Measurements from ENCODE around the gene CTR9. TPM values are rescaled to one million over a fixed set of nuclear protein-coding genes. Genes with fewer than 3 reads are reported as not detected.
A peak's percentile ranks its signal among the peaks of the same experiment; 100 is the strongest.
"Not testable (repeated sequence)": the region's sequence is repeated elsewhere in the genome, so short reads cannot be mapped to it uniquely, and the experiment has no call there.

Gene CTR9
- total RNA-seq, 2 donors from 2014 or later = 25.1 to 25.4 TPM

- intact Hi-C loops (cut with DNase I) = loop anchor here in 1 of 2 donors (5.0 kb wide), 2 partner anchors 50 to 125 kb away; partner anchors contain the start of gene ZBED5
Measured at GRCh38 chr11:10807493-10808234, 56.6 kb downstream of the CTR9 start.

GRCh38 chr11:10808235-10808552 lies 57.1 kb downstream of the CTR9 start:
- no peak for DNase-seq (ENCODE audit: low spot score)
- intact Hi-C loops (cut with DNase I) = loop anchor here in 1 of 2 donors (5.0 kb wide), 2 partner anchors 49 to 124 kb away; partner anchors contain the start of gene ZBED5

More at GRCh38 chr11:10807493-10808234, 56.6 kb downstream of the CTR9 start:
- DNase-seq (ENCODE audit: low spot score) = peak; percentile 92

DNA sequence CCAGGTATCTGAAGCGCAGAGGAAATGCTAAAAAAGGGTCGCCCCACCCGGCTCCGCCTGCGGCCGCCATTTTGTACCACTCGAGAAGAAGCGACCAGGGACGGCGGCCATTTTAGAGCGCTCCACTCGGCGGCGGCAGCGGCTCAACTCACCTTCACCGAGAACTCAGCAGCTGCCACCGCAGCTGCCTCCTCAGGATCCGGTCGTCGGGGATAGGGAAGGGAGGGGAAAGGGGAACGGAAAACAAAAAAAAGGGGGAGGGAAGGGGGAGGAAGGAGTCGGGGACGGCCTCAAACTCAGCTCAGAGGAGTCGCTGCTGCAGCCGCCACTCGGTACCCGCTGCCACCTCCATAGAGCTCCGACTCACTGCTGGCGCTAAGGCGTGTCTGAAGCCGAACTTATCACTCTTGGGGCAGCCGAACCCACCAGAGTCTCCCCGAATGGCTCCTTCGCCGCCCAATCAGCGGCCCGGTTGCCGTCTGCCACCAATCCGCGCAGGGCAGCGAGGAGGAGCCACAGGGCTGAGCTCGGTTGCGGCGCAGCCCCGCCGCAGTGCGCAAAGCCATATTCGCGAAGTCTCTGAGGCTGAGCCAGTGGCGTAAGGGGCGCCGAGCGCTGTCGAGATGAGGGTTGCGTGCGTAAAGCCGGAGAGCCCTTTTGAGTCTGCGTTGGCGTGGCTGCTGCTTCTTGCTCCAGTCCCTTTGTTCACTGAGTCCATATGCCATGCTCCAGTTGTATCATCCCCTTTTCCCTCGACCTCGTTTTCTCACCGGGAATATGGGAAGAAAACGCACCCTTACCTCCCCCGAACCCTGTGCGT lies 57.7 kb downstream of the CTR9 start, which contains the start of gene EIF4G2:
TSS of gene EIF4G2 (minus strand) at position 374 of the 820 bp plus-strand sequence.
- intact Hi-C loops (cut with DNase I) = loop anchor here in 1 of 2 donors (5.0 kb wide), 2 partner anchors 49 to 124 kb away; partner anchors contain the start of gene ZBED5
- peak; percentile 99 for DNase-seq (ENCODE audit: low spot score)

GRCh38 chr11:10809373-10810160 lies 58.5 kb downstream of the CTR9 start:
- intact Hi-C loops (cut with DNase I) = loop anchor here in 1 of 2 donors (5.0 kb wide), 2 partner anchors 48 to 123 kb away; partner anchors contain the start of gene ZBED5
- no peak for DNase-seq (ENCODE audit: low spot score)

- intact Hi-C loops (cut with DNase I) = no loop called here
- no peak for DNase-seq (ENCODE audit: low spot score)
Measured at GRCh38 chr11:10813945-10814344, 62.9 kb downstream of the CTR9 start.

GRCh38 chr11:10818594-10818993 lies 67.5 kb downstream of the CTR9 start:
- intact Hi-C loops (cut with DNase I) = no loop called here
- no peak for DNase-seq (ENCODE audit: low spot score)

GRCh38 chr11:10822491-10822890 lies 71.4 kb downstream of the CTR9 start:
- intact Hi-C loops (cut with DNase I); DNase-seq (ENCODE audit: low spot score): not testable (repeated sequence)

GRCh38 chr11:10823152-10823579 lies 72.1 kb downstream of the CTR9 start:
- intact Hi-C loops (cut with DNase I) = no loop called here
- no peak for DNase-seq (ENCODE audit: low spot score)

- DNase-seq (ENCODE audit: low spot score) = no peak
- intact Hi-C loops (cut with DNase I) = no loop called here
Measured at GRCh38 chr11:10824888-10825287, 73.8 kb downstream of the CTR9 start.

DNA sequence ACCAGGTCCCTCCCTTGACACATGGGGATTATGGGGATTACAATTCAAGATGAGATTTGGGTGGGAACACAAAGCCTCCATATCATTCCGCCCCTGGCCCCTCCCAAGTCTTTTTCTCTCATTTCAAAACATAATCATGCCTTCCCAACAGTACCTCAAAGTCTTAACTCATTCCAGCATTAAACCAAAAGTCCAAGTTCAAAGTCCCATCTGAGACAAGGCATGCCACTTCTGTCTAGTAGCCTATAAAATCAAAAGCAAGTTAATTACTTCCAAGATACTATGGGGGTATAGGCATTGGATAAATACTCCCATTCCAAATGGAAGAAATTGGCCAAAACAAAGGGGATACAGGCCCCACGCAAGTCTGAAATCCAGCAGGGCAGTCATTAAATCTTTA lies 77.4 kb downstream of the CTR9 start:
- intact Hi-C loops (cut with DNase I) = no loop called here
- no peak for DNase-seq (ENCODE audit: low spot score)

GRCh38 chr11:10829139-10829538 lies 78.1 kb downstream of the CTR9 start:
- DNase-seq (ENCODE audit: low spot score) = no peak
- intact Hi-C loops (cut with DNase I) = no loop called here

Other genes with a start within 250 kb of the CTR9 start
- 10 to 100 TPM; 24.7 to 25.3 TPM for gene RNF141, start 210.1 kb upstream of the CTR9 start, total RNA-seq
- 100 to 1,000 TPM; 112 to 292 TPM for gene LYVE1, start 182.6 kb upstream of the CTR9 start, total RNA-seq
- 100 to 1,000 TPM; 348 to 366 TPM for gene IRAG1, start 57.5 kb upstream of the CTR9 start, total RNA-seq
- 1,000 to 10,000 TPM in 1 of 2 donors, 100 to 1,000 TPM in 1; 885 to 1,062 TPM for gene EIF4G2, start 57.7 kb downstream of the CTR9 start, total RNA-seq
- 10 to 100 TPM; 39.2 to 40.5 TPM for gene ZBED5, start 106.8 kb downstream of the CTR9 start, total RNA-seq

Data from posterior vena cava (tissue), 2 donors.